K562 (cell line): ENCODE results near the gene CD300A. TPM values are rescaled to one million over a fixed set of nuclear protein-coding genes. Genes with fewer than 3 reads are reported as not detected.

ENCODE experiments used
- ATAC-seq: fragments of 200-7000 bp; cut with Tn5 transposase; 3 replicates; pipeline ENCODE4 v1.9.1; 2020; ENCODE audit warnings: moderate library complexity
- BruUV-seq: library from RNA; stranded (reverse); fragments of 400-500 nt; replicated peaks from 2 replicates; lab custom pipeline; 2021; lab: Mats Ljungman, UMichigan
- CTCF ChIA-PET: fragments of 300-600 bp; formaldehyde crosslinking; extraction: SDS; loops from one replicate; lab custom pipeline; 2021; ENCODE audit warnings: low intra/inter-chr PET ratio; lab: Yijun Ruan, JAX
- POLR2A ChIA-PET: fragments of 300-600, 350-650 bp; sonication (Branson Sonifier 250); formaldehyde crosslinking; extraction: SDS; loops from one replicate; lab custom pipeline; 2021; ENCODE audit warnings: antibody characterized with exemption, inconsistent platforms; lab: Yijun Ruan, JAX
- DNase-seq, 4 experiments: peaks; one replicate each; pipeline versions ENCODE4 v3.0.0 to v3.0.0-alpha.2; 2011 to 2018; ENCODE audit warnings: low spot score in 3 of 4, mixed read lengths in 3 of 4; ENCODE audit errors: extremely low read depth in 1 of 4
- FAIRE-seq: peaks from 2 replicates; lab custom pipeline; 2011; peaks lifted over from hg19 to GRCh38; lab: Jason Lieb, UNC
- H2AFZ ChIP-seq: 2 replicates; pipeline ENCODE4 v1.6.0; 2011; ENCODE audit warnings: low read depth, low read length, control low read depth, inconsistent platforms
- H3K27ac ChIP-seq: fragments of 200-600 bp; 3 replicates; pipeline ENCODE4 v1.8.0; 2011; ENCODE audit warnings: low read depth, mild to moderate bottlenecking, control low read depth, inconsistent platforms, low read length, moderate library complexity, mixed read lengths; ENCODE audit errors: extremely low read depth
- H3K27me3 ChIP-seq, 2 experiments: fragments of 300-600 bp in 1 of 2; 2 replicates in 1 of 2; 3 replicates in 1 of 2; pipeline versions ENCODE4 v1.6.0 to v1.8.0; 2011; ENCODE audit warnings: inconsistent platforms in 2 of 2, low read length in 2 of 2, mild to moderate bottlenecking in 1 of 2, mixed read lengths in 1 of 2, moderate library complexity in 1 of 2; ENCODE audit not compliant: control insufficient read depth in 2 of 2, insufficient read depth in 2 of 2
- H3K36me3 ChIP-seq: fragments of 300-600 bp; 3 replicates; pipeline ENCODE4 v1.8.0; 2011; ENCODE audit warnings: mild to moderate bottlenecking, low read length, inconsistent platforms; ENCODE audit not compliant: control insufficient read depth, insufficient read depth
- H3K4me1 ChIP-seq, 2 experiments: fragments of 200-600 bp in 1 of 2; replicated peaks in 1 of 2; 2 replicates in 1 of 2; 3 replicates in 1 of 2; pipeline versions ENCODE4 v1.5.1 to v1.8.0; 2011; ENCODE audit warnings: inconsistent platforms in 2 of 2, low read length in 2 of 2, mild to moderate bottlenecking in 1 of 2, mixed read lengths in 1 of 2, moderate library complexity in 1 of 2; ENCODE audit not compliant: control insufficient read depth in 2 of 2, insufficient read depth in 2 of 2
- H3K4me2 ChIP-seq: 2 replicates; pipeline ENCODE4 v1.6.1; 2011; ENCODE audit warnings: low read length, control low read depth, inconsistent platforms, mixed read lengths; ENCODE audit not compliant: insufficient read depth
- H3K4me3 ChIP-seq: fragments of 200-600 bp; sonication (generic), shearing (Covaris generic); 2 replicates; pipeline ENCODE4 v1.5.1; 2016; ENCODE audit warnings: control low read depth, inconsistent platforms
- H3K79me2 ChIP-seq: fragments of 200-600 bp; 3 replicates; pipeline ENCODE4 v1.8.0; 2011; ENCODE audit warnings: low read length, inconsistent platforms; ENCODE audit not compliant: control insufficient read depth, insufficient read depth
- H3K9ac ChIP-seq, 2 experiments: 2 replicates each; pipeline versions ENCODE4 v1.6.0 to v1.6.1; 2011; ENCODE audit warnings: low read depth in 2 of 2, low read length in 2 of 2, control low read depth in 1 of 2, inconsistent platforms in 1 of 2, mild to moderate bottlenecking in 1 of 2, mixed read lengths in 1 of 2; ENCODE audit not compliant: insufficient read depth in 1 of 2
- H3K9me1 ChIP-seq: one replicate; pipeline ENCODE4 v1.6.0; 2011; ENCODE audit warnings: inconsistent platforms, mild to moderate bottlenecking, low read length, moderate library complexity; ENCODE audit not compliant: control insufficient read depth, insufficient read depth
- H3K9me3 ChIP-seq: replicated peaks from 2 replicates; pipeline ENCODE4 v1.5.1; 2011; ENCODE audit warnings: low read depth, low read length, inconsistent platforms; ENCODE audit not compliant: control insufficient read depth, insufficient read depth
- H4K20me1 ChIP-seq: replicated peaks from 2 replicates; pipeline ENCODE4 v1.6.1; 2011; ENCODE audit warnings: low read length, inconsistent platforms, mixed read lengths; ENCODE audit not compliant: control insufficient read depth, insufficient read depth
- EHMT2 ChIP-seq: fragments of 450-650 bp; IDR thresholded peaks from 2 replicates; pipeline ENCODE4 v1.6.1; 2018; ENCODE audit warnings: antibody characterized with exemption
- HEY1 ChIP-seq: fragments of 250-450 bp; sonication (Bioruptor Pico); IDR thresholded peaks from 2 replicates; pipeline ENCODE4 v1.5.0; 2020; ENCODE audit warnings: mild to moderate bottlenecking, moderate library complexity, borderline replicate concordance
- HMG20A ChIP-seq: fragments of 450-650 bp; formaldehyde crosslinking; conservative IDR thresholded peaks from 2 replicates; pipeline ENCODE4 v1.4.0; 2020; ENCODE audit warnings: mild to moderate bottlenecking, mixed read lengths
- STAG1 ChIP-seq: sonication (generic); formaldehyde crosslinking; IDR thresholded peaks from 2 replicates; pipeline ENCODE4 v1.5.0; 2020; ENCODE audit warnings: missing genetic modification reagents, borderline replicate concordance
- TAF15 ChIP-seq: fragments of 200-400 bp; formaldehyde crosslinking; IDR thresholded peaks from 2 replicates; pipeline ENCODE4 v1.6.1; 2017; ENCODE audit warnings: mild to moderate bottlenecking, low read depth, low read length, moderate library complexity
- ZNF124 ChIP-seq: sonication (generic); formaldehyde crosslinking; IDR thresholded peaks from 2 replicates; pipeline ENCODE4 v1.8.1; 2022; ENCODE audit warnings: missing genetic modification reagents
- ZNF24 ChIP-seq: fragments of 450-650 bp; IDR thresholded peaks from 2 replicates; pipeline ENCODE4 v1.6.1; 2016
- ZNF408 ChIP-seq: fragments of 250-450 bp; sonication (Bioruptor Pico); IDR thresholded peaks from 2 replicates; pipeline ENCODE4 v1.4.0; 2020; ENCODE audit warnings: low read depth, mild to moderate bottlenecking, moderate library complexity
- WGBS: fragments of 100-300 bp; shearing (Covaris generic); methylation state at CpG from one replicate; pipeline ENCODE4 v1.1.6; 2016; ENCODE audit warnings: low coverage, mixed read lengths; ENCODE audit not compliant: insufficient coverage; ENCODE audit errors: missing lambda C conversion rate; 5-methylcytosine and 5-hydroxymethylcytosine counted together
- in situ Hi-C: fragments of 300-500 bp; cut with MboI; formaldehyde crosslinking; loops from 4 replicates; pipeline ENCODE4 v1.15.0; 2018; ENCODE audit warnings: inconsistent platforms, mixed read lengths
- intact Hi-C: fragments of 100-400 bp; cut with micrococcal nuclease; formaldehyde crosslinking; loops from 2 replicates; pipeline ENCODE4 v1.14.2; 2022
- polyA plus RNA-seq, 8 experiments: library from polyadenylated mRNA; depleted of rRNA in 4 of 8; stranded (reverse) in 5 of 8; unstranded in 3 of 8; fragments of >200 nt; fragmentation: Nextera tagmentation in 2 of 8; fragmentation: Illumina TruSeq in 1 of 8; extraction: Ambion mirVana in 2 of 8; extraction: Trizol in 1 of 8; gene quantifications; 2 replicates each; pipeline versions ENCODE4 v1.2.1 to v1.2.3, GENCODE V29; 2011 to 2014; ENCODE audit warnings: inconsistent platforms in 1 of 8, missing spikeins in 1 of 8
- total RNA-seq, 7 experiments: library from RNA; depleted of rRNA in 6 of 7; stranded (reverse); fragments of >200 nt in 6 of 7; fragmentation: Illumina TruSeq in 2 of 7; extraction: Trizol in 2 of 7; gene quantifications; 2 replicates each; pipeline versions ENCODE4 v1.2.1 to v1.2.3, GENCODE V29; 2011 to 2021; ENCODE audit warnings: low replicate concordance in 1 of 7
- TF ChIP-seq, protein P1 (sequence below): IDR thresholded peaks from 3 replicates; pipeline ENCODE4 v1.6.1; 2011; ENCODE audit warnings: borderline replicate concordance, mild to moderate bottlenecking, moderate library complexity; ENCODE audit not compliant: insufficient read length; ENCODE audit errors: extremely low read depth
- TF ChIP-seq, protein P2 (sequence below): sonication (generic); formaldehyde crosslinking; IDR thresholded peaks from 2 replicates; pipeline ENCODE4 v1.8.1; 2023; ENCODE audit warnings: missing genetic modification reagents, mild to moderate bottlenecking, borderline replicate concordance

The CD300A gene
- total and polyA plus RNA-seq, 9 of the 15 experiments (the other 6 are each of a cell fraction or from before 2014, with no cell fraction given): 0.21 to 1.7 (median 0.41) TPM; not detected in 1

DNA sequence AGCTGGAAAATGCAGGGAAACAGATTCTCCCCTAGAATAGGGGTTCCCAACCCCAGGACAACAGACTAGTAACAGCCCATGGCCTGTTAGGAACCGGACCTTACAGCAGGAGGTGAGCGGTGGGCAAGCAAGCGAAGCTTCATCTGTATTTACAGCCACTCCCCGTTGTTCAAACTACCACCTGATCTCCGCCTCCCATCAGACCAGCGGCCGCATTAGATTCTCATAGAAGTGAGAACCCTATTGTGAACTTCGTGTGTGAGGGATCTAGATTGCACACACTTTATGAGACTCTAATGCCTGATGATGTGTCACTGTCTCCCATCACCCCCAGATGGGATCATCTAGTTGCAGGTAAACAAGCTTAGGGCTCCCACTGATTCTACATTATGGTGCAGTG is 61.3 kb downstream of the CD300A start:
- no peak overlapping the region for H3K9ac ChIP-seq
- no peak overlapping the region for H2AFZ ChIP-seq
- no peaks in the 10 kb centered on the region for H3K36me3 ChIP-seq
- intact Hi-C loops (no loop called here), in situ Hi-C loops (no loop called here)
- H3K4me2 ChIP-seq: no peak overlapping the region
- no peak overlapping the region for H3K27ac ChIP-seq
- no peak for DNase-seq
- no peaks in the 10 kb centered on the region for H3K79me2 ChIP-seq
- BruUV-seq: no TSS peak
- H3K27me3 ChIP-seq: peaks cover 6 to 58% of the 10 kb centered on the region in 2 experiments; a peak in 4 of 5 replicates
- POLR2A ChIA-PET: no interaction called here
- H3K9me3 ChIP-seq: no peaks in the 10 kb centered on the region
- TF ChIP-seq EHMT2 (no peak), ZNF124 (CRISPR knock-in tag) (no peak), STAG1 (CRISPR knock-in tag) (no peak), HEY1 (CRISPR knock-in tag) (no peak), TAF15 (no peak), HMG20A (CRISPR knock-in tag) (no peak), ZNF24 (no peak), ZNF408 (CRISPR knock-in tag) (no peak)
- TF ChIP-seq, protein P1, sequence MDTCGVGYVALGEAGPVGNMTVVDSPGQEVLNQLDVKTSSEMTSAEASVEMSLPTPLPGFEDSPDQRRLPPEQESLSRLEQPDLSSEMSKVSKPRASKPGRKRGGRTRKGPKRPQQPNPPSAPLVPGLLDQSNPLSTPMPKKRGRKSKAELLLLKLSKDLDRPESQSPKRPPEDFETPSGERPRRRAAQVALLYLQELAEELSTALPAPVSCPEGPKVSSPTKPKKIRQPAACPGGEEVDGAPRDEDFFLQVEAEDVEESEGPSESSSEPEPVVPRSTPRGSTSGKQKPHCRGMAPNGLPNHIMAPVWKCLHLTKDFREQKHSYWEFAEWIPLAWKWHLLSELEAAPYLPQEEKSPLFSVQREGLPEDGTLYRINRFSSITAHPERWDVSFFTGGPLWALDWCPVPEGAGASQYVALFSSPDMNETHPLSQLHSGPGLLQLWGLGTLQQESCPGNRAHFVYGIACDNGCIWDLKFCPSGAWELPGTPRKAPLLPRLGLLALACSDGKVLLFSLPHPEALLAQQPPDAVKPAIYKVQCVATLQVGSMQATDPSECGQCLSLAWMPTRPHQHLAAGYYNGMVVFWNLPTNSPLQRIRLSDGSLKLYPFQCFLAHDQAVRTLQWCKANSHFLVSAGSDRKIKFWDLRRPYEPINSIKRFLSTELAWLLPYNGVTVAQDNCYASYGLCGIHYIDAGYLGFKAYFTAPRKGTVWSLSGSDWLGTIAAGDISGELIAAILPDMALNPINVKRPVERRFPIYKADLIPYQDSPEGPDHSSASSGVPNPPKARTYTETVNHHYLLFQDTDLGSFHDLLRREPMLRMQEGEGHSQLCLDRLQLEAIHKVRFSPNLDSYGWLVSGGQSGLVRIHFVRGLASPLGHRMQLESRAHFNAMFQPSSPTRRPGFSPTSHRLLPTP: no peak
- TF ChIP-seq, protein P2, sequence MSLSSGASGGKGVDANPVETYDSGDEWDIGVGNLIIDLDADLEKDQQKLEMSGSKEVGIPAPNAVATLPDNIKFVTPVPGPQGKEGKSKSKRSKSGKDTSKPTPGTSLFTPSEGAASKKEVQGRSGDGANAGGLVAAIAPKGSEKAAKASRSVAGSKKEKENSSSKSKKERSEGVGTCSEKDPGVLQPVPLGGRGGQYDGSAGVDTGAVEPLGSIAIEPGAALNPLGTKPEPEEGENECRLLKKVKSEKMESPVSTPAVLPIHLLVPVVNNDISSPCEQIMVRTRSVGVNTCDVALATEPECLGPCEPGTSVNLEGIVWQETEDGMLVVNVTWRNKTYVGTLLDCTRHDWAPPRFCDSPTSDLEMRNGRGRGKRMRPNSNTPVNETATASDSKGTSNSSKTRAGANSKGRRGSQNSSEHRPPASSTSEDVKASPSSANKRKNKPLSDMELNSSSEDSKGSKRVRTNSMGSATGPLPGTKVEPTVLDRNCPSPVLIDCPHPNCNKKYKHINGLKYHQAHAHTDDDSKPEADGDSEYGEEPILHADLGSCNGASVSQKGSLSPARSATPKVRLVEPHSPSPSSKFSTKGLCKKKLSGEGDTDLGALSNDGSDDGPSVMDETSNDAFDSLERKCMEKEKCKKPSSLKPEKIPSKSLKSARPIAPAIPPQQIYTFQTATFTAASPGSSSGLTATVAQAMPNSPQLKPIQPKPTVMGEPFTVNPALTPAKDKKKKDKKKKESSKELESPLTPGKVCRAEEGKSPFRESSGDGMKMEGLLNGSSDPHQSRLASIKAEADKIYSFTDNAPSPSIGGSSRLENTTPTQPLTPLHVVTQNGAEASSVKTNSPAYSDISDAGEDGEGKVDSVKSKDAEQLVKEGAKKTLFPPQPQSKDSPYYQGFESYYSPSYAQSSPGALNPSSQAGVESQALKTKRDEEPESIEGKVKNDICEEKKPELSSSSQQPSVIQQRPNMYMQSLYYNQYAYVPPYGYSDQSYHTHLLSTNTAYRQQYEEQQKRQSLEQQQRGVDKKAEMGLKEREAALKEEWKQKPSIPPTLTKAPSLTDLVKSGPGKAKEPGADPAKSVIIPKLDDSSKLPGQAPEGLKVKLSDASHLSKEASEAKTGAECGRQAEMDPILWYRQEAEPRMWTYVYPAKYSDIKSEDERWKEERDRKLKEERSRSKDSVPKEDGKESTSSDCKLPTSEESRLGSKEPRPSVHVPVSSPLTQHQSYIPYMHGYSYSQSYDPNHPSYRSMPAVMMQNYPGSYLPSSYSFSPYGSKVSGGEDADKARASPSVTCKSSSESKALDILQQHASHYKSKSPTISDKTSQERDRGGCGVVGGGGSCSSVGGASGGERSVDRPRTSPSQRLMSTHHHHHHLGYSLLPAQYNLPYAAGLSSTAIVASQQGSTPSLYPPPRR (CRISPR knock-in tag): no peak
- WGBS: 1% methylated on average over 8 of the region's 8 CpGs
- FAIRE-seq: no peak
- CTCF ChIA-PET: no interaction called here
- H3K4me1 ChIP-seq: no peaks in the 10 kb centered on the region; a peak in 1 of 5 replicates
- H3K4me3 ChIP-seq: no peak overlapping the region
- ATAC-seq: no peak
- no peaks in the 10 kb centered on the region for H4K20me1 ChIP-seq
- H3K9me1 ChIP-seq: no peaks in the 10 kb centered on the region
